HG03432 (cell line): ENCODE measurements around the gene CASP14.
"Not testable (repeated sequence)": the region's sequence is repeated elsewhere in the genome, so short reads cannot be mapped to it uniquely, and the experiment has no call there.

ENCODE experiments used
- ATAC-seq: cut with Tn5 transposase; IDR thresholded peaks from one replicate; pipeline ENCODE4 v1.9.1; 2021; ENCODE audit warnings: mild to moderate bottlenecking, moderate library complexity; ENCODE audit not compliant: unreplicated experiment

Gene CASP14, protein sequence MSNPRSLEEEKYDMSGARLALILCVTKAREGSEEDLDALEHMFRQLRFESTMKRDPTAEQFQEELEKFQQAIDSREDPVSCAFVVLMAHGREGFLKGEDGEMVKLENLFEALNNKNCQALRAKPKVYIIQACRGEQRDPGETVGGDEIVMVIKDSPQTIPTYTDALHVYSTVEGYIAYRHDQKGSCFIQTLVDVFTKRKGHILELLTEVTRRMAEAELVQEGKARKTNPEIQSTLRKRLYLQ

DNA sequence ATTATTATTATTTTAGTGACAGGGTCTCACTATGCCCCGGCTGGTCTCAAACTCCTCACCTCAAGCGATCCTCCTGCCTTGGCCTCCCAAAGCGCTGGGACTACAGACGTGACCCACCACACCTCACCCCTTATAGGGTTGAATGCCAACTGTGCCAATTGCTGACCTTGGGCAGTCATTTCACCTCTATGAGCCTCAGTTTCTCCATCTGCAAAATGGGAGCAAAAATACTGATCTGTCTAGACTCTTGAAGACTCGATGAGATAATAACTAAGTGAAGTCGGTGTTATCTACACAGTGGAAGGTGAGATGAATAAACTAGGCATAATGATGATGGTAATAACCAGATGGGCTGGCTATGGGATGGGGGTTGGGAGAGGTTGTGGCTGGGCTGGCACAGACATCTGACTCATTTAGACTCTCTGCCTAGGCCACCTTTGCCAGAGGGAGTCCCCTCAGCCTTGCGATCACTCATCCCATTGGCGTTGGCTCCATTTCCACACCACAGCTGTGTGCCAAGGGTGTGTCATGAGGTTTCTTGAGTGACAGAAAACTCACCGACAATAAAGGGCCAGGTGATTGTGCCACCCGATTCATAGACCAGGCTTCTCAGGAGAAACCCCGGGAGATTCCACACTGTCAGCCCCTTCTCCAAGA, at the start of gene CASP14:
TSS of gene CASP14 (plus strand) at position 596 of the 657 bp plus-strand sequence. CDS start 2,772 bp downstream, outside the sequence.
- ATAC-seq = no peak

- no peak for ATAC-seq
Measured at GRCh38 chr19:15008308-15008707, 41.0 kb upstream of the CASP14 start.

DNA sequence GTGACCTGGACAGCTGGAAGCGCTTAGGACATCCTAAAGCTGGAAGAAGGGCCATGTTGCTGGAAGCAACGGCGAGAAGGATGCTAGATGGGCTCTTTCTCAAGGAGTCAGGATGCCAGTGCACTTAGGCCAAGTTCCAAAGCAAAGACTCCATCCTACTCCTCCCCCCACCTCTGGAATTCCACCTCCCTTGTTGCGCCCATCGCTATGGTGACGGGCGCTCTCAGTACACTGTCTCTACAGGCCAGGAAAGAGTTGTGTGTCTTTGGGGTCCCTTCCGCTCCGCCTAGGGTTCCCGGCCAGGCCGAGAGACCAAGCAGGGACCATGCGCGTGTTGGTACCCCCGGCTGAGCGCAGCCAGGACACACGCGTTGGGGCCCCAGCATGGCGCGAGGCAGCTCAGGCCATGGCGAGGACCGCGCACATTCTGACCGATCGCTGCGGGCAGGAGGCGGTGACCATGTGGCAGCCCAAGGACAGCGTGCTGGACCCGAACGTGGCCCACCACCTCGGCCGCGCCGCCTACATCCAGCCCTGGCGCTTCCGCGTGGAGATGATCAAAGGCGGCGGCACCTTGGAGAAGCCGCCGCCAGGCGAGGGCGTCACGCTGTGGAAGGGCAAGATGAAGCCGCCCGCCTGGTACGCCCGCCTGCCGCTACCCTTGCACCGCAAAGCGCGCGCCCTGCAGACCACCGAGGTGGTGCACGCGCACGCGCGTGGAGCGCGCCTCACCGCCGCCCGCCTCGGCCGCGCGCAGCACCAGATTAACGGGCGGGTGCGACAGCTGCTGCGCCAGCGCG, 38.6 kb upstream of the CASP14 start:
- ATAC-seq = no peak

DNA sequence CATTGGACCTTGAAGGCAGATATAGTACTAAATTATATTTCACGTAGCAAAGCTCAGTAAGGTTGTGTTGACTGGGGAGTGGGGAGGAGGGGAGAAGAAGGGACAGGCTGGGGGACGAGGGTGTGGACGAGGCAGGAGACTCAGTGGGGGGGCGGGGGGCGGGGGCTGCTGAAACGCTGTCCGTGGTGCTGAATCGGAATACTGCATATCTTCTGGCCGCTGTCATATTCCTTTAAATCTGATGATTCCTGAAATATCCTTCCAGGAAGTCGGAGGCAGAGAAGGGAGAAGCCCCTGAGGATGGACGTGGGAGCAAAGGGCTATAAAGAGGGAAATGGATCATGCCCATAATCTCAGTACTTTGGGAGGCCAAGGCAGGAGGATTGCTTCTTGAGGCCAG, 34.7 kb upstream of the CASP14 start:
- ATAC-seq = no peak

DNA sequence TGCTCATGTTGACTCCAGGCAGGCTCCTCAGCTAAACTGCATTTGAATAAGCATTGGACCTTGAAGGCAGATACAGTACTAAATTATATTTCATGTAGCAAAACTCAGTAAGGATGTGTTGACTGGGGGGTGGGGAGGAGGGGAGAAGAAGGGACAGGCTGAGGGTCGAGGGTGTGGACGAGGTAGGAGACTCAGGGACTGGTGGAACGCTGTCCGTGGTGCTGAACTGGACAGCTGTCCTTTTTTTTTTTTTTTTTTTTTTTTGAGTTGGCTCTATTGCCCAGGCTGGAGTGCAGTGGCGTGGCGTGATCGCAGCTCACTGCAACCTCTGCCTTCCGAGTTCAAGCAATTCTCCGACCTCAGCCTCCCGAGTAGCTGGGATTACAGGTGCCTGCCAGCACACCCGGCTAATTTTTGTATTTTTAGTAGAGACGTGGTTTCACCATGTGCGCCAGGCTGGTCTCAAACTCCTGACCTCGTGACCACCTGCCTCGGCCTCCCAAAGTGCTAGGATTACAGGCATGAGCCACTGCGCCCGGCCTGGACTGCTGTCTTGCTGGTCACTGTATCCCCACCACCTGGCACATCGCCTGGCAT, 33.2 kb upstream of the CASP14 start:
- ATAC-seq = no peak

DNA sequence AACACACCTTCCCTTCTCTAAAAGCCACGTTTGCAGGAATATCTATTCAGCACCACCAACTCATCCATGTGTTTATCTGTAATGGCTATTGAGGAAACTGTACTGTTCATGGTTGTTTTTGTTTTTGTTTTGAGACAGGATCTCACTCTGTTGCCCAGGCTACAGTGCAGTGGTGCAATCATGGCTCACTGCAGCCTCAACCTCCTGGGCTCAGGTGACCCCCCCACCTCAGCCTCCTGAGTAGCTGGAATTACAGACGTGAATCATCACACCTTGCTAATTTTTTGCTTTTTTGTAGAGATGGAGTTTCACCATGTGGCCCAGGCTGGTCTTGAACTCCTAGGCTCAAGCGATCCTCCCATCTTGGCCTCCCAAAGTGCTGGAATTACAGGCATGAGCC, 30.4 kb upstream of the CASP14 start:
- not testable (repeated sequence) for ATAC-seq

DNA sequence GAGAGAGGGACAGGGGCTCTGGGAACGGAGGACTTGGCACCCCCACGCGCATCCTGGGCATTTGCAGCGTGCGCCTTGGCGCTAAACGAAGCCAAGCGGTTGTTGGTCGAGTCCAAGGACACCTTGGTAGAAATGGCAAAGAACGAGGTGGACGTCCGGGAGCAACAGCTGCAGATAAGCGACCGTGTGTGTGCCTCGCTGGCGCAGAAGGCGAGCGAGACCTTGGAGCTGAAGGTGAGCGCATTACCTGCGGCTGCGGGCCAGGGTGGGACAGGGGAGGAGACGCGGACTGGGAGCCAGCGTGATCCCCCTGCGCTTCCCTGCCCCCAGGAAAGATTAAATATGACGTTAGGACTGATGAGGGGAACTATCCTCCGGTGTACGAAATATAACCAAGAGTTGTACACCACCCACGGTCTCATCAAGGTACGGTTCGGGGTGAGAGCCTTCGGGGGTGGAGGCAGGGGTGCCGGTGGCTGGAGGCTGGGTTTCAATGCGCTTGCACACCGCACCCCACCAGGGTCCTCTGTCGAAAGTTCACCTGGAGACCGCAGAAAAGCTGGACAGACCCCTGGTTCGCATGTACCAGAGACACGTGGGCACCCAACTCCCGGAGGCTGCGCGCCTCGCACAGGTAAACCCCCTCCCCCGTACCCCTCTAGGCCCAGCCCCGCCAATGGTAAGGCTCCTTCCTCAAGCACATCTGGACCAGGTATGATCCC, 27.8 kb upstream of the CASP14 start:
- no peak for ATAC-seq

DNA sequence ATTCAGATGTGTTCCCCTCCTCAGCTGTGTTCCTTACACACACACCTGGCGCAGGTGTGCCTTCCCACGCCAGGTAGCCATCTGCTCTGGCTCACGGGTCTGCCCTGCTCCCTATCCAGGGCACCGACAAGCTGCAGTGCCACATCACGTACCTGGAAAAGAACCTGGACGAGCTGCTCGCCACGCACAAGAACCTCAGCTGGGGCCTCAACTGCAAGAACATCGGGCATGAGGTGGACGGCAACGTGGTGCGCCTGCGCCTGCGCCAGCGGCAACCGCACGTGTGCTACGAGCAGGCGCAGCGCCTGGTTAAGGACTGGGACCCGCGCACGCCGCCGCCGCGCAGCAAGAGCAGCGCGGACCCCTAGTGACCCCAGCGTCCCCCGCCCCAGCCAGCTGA, 26.5 kb upstream of the CASP14 start:
- ATAC-seq = no peak

DNA sequence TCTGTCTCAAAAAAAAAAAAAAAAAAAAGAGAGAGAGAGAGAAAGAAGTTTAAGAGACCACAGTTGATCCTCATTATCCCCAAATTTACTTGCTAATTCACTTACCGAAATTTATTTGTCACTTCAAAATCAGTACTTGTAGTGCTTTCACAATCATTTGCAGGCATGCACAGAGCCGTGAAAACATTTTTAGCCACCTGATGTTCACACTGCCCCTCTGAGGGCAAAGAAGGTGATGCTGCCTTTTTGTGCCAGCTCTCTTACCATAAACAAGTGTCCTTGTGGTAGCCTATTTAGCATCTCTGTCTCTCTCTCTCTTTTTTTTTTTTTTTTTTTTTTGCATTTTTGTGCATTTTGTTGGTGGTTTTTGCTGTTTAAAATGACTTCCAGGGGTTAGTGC, 24.1 kb upstream of the CASP14 start:
- no peak for ATAC-seq

- ATAC-seq = no peak
Measured at GRCh38 chr19:15028490-15028889, 20.8 kb upstream of the CASP14 start.

GRCh38 chr19:15031675-15032074, 17.6 kb upstream of the CASP14 start:
- ATAC-seq = no peak

GRCh38 chr19:15035795-15036311, 13.4 kb upstream of the CASP14 start:
- no peak for ATAC-seq

- no peak for ATAC-seq
Measured at GRCh38 chr19:15037586-15037985, 11.7 kb upstream of the CASP14 start.

- no peak for ATAC-seq
Measured at GRCh38 chr19:15038294-15038693, 11.0 kb upstream of the CASP14 start.

GRCh38 chr19:15042003-15042402, 7.3 kb upstream of the CASP14 start:
- ATAC-seq = no peak

DNA sequence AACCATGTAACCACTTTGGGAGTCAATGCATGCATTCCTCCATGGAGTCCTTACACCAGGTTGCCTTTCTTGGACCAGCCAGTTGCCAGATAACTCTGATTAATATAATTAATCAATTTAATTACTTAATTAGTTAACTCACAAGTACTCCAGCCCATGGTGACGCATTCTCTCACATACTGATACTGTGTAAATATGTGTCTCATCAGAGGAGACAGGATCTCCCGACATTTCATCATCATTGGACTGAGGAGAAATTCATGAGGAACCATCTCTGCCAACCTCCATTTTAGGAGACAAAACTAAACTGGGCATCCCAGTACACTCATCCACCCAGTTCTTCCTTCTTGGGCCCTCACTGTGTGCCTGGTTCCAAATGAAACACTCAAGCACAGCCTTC, 6.5 kb upstream of the CASP14 start:
- ATAC-seq = no peak

DNA sequence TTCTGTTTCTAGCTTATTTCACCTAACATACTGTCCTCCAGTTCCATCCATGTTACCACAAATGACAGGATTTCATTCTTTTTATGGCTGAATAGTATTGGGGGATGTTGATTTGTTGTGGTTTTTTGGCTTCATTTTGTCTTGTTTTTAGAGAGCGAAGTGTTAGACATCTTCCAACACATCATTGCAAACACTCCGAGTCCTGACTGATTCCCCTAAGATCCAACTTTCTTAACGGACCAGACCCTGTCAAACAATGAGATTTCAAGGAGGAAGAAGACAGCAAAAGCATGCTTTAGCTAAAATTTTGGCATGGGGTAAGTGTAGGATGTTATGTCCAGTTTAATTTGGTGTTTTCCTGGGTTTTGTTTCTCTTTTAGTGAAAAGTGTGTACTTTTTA, 3.8 kb upstream of the CASP14 start:
- no peak for ATAC-seq

DNA sequence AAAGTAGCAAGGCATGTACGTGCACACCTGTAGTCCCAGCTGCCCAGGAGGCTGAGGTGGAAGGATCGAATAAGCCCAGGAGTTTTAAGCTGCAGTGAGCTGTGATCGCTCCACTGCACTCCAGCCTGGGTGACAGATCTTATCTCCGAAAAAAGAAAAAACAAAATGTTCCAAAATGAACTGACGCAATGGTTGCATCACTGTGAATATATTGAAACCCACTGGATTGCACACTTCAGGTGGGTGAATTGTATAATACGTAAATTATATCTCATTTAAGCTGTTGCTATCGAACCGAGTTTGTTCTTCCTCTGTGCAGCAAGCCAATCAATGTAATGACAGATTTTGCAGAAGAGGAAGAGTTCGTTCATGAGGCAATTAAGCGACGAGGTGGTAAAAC, 1.6 kb upstream of the CASP14 start:
- ATAC-seq = no peak

GRCh38 chr19:15048128-15048527, 1.2 kb upstream of the CASP14 start:
- ATAC-seq = no peak

- ATAC-seq = no peak
Measured at GRCh38 chr19:15050639-15051038, 1.4 kb downstream of the CASP14 start.

- ATAC-seq = no peak
Measured at GRCh38 chr19:15062036-15062435, 12.8 kb downstream of the CASP14 start.
